Measurements from ENCODE around the gene PLA2G4B.

Gene PLA2G4B

GRCh38 chr15:41892621-41893421 is 54.2 kb downstream of the PLA2G4B start:
- TF ChIP-seq, protein P1, sequence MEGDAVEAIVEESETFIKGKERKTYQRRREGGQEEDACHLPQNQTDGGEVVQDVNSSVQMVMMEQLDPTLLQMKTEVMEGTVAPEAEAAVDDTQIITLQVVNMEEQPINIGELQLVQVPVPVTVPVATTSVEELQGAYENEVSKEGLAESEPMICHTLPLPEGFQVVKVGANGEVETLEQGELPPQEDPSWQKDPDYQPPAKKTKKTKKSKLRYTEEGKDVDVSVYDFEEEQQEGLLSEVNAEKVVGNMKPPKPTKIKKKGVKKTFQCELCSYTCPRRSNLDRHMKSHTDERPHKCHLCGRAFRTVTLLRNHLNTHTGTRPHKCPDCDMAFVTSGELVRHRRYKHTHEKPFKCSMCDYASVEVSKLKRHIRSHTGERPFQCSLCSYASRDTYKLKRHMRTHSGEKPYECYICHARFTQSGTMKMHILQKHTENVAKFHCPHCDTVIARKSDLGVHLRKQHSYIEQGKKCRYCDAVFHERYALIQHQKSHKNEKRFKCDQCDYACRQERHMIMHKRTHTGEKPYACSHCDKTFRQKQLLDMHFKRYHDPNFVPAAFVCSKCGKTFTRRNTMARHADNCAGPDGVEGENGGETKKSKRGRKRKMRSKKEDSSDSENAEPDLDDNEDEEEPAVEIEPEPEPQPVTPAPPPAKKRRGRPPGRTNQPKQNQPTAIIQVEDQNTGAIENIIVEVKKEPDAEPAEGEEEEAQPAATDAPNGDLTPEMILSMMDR (IDR thresholded peaks at IDR 0.05; ENCODE audit: extremely low read depth, insufficient read depth, missing control alignments): no peak
- peak; percentile 31 for DNase-seq (ENCODE audit: low spot score)
- in situ Hi-C loops (cut with MboI; ENCODE audit: low pct_unique_long_range_greater_than_20kb, low sequenced_read_pairs, unreplicated experiment): no loop called here

DNA sequence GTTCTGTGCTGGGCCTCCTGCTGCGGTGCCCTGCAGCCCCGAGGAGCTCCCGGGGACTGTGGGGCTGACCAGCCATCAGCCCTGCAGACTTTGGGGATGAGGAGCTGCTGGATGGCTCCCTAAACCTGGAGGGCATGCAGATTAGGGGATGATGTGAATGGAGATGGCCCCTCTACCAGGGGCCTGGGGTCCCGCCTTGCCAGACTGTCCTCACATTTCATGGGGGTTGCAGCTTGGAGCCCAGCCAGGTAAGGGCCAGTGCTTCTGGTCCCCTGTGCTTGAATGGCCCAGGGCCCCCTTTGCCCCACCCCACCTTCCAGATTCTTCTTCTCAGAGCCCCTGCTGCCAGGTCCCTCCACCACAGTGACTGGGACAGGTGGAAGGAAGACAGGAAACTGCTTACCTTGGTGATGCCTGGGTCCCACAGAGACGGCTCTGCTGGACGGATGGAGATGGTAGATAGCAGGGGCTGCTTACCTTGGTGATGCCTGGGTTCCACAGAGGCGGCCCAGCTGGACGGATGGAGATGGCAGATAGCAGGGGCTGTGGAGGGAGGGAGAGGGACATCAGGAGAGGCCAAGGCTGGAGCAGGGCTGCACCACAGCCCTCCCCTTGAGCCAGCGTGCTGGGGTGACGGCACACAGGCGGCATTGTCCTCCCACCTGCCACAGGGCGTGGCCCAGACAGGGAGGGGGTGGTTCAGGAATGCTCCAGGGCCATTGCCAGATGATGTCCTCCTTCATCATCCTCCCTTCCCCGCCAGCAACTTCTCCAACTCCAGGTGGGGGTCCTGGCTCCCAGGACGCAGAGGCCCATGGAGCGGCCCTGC is 55.0 kb downstream of the PLA2G4B start, which contains the start of gene SPTBN5:
Gene SPTBN5, minus strand, starts transcription at position 632 of the 829 bp plus-strand sequence. Its CDS starts 556 bp downstream, at position 76.
- DNase-seq (ENCODE audit: low spot score): peak; percentile 25
- in situ Hi-C loops (cut with MboI; ENCODE audit: low pct_unique_long_range_greater_than_20kb, low sequenced_read_pairs, unreplicated experiment): no loop called here
- TF ChIP-seq, protein P1 (IDR thresholded peaks at IDR 0.05; ENCODE audit: extremely low read depth, insufficient read depth, missing control alignments): no peak

DNA sequence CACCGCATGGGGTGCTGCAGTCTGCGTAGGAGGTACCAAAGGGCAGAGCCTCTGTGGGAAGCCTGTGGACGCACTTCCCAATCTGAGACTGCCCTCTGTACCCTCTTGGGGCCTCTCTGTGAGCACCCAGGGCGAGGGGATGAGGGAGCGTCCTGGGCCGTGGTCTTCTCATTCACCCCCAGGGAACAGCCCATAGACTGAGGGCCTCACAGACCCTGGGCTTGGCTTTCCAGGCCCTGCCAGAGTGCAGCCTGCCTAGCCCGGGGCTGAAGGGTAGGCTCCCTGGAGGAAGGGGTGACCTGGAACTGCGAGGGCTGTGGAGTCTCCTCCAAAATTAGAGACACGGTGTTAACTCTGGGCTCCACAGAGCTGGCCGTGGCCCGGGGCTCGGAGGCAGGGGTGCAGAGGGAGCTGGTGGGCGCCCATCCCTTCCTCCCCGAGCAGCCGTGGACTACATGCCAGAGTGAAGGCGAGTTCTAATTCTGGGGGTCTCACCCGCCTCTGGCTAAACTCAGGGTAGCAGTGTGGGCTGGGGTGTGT is 55.7 kb downstream of the PLA2G4B start:
- DNase-seq (ENCODE audit: low spot score): peak; percentile 44
- TF ChIP-seq, protein P1 (IDR thresholded peaks at IDR 0.05; ENCODE audit: extremely low read depth, insufficient read depth, missing control alignments): no peak
- in situ Hi-C loops (cut with MboI; ENCODE audit: low pct_unique_long_range_greater_than_20kb, low sequenced_read_pairs, unreplicated experiment): no loop called here

DNA sequence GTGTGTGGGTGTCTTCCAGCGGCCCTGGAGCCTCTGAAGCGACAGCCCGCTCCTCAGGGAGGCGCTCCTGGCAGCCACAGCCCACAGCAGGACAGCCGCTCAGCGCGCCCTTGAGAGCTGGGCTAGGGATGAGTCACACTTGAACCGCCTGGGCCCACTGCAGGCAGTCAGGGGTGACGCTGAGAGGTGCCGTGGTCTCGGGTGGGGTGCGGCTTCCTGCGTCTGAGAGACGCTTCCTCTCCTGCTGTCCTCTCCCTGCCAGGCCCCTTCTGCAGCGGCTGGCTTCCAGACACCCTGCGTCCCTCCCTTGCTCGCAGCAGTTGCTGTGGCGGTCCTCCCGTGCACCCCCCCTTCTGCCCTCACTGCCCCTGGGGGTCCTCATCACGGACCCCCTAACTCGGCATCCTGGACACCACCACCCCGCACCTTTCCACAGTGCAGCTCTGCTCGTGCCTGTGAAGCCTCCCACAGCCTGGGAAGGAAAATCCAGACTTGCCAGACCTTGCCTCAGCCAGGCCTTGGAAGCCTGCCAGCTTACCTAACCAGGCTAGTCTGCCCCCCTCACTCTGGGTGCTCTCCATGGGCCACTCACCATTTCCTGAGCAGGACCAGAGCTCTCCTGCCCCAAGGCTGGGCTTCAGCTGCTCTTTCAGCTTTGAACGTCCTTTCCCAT is 56.3 kb downstream of the PLA2G4B start:
- in situ Hi-C loops (cut with MboI; ENCODE audit: low pct_unique_long_range_greater_than_20kb, low sequenced_read_pairs, unreplicated experiment): no loop called here
- peak; percentile 89 for DNase-seq (ENCODE audit: low spot score)
- TF ChIP-seq, protein P1 (IDR thresholded peaks at IDR 0.05; ENCODE audit: extremely low read depth, insufficient read depth, missing control alignments): peak; percentile 20

DNA sequence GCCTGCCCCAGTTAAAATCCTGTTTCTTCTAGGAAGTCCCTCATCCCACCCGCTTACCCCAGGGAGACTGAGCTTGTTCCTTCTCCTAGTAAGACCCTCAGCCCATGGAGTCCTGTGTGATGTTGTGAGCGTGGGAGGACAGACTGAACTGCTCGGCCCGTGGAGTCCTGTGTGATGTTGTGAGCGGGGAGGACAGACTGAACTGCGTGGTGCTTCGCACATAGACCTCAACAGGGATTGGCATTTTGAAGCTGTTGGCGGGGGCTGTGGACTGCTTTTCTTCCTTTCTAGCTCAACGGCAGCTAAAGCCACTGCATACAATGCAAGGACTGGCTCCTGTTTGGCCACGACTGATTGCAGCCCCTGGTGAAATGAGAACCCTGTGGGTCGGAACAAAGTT is 56.8 kb downstream of the PLA2G4B start:
- in situ Hi-C loops (cut with MboI; ENCODE audit: low pct_unique_long_range_greater_than_20kb, low sequenced_read_pairs, unreplicated experiment): no loop called here
- TF ChIP-seq, protein P1 (IDR thresholded peaks at IDR 0.05; ENCODE audit: extremely low read depth, insufficient read depth, missing control alignments): no peak
- no peak for DNase-seq (ENCODE audit: low spot score)

GRCh38 chr15:41895957-41896356 is 57.3 kb downstream of the PLA2G4B start:
- in situ Hi-C loops (cut with MboI; ENCODE audit: low pct_unique_long_range_greater_than_20kb, low sequenced_read_pairs, unreplicated experiment): no loop called here
- TF ChIP-seq, protein P1 (IDR thresholded peaks at IDR 0.05; ENCODE audit: extremely low read depth, insufficient read depth, missing control alignments): no peak
- peak; percentile 19 for DNase-seq (ENCODE audit: low spot score)

Measured in GM13977 (cell line).